Breast epithelium (tissue), 4 donors: ENCODE results near the gene GNA12. TPM values are rescaled to one million over a fixed set of nuclear protein-coding genes. Genes with fewer than 3 reads are reported as not detected.

ENCODE experiments used
- DNase-seq, 2 donors: peaks; one replicate each; pipeline ENCODE4 v3.0.0-alpha.2; 2019; ENCODE audit warnings: low spot score in 2 of 2
- H3K27ac ChIP-seq, 2 donors: fragments of 200-600 bp; sonication (generic) in 1 of 2; one replicate each; pipeline ENCODE4 v1.5.1; 2016 to 2019; ENCODE audit warnings: mild to moderate bottlenecking in 1 of 2
- H3K27me3 ChIP-seq, 2 donors: fragments of 200-600 bp; sonication (generic) in 1 of 2; one replicate each; pipeline versions ENCODE4 v1.5.1 to v1.6.0; 2017 to 2019; ENCODE audit warnings: control low read depth in 1 of 2, mild to moderate bottlenecking in 1 of 2
- H3K36me3 ChIP-seq: fragments of 200-600 bp; one replicate; pipeline ENCODE4 v1.5.1; 2019
- H3K4me1 ChIP-seq, 2 donors: fragments of 200-600 bp; sonication (generic); one replicate each; pipeline ENCODE4 v1.5.1; 2016 to 2019; ENCODE audit warnings: control low read depth in 1 of 2
- H3K4me3 ChIP-seq, 3 donors: fragments of 200-600 bp; sonication (generic); 1 replicate in 2 of 3; 2 replicates in 1 of 3; pipeline ENCODE4 v1.5.1; 2016 to 2019; ENCODE audit warnings: mild to moderate bottlenecking in 3 of 3, moderate library complexity in 2 of 3
- H3K9me3 ChIP-seq, 2 donors: fragments of 200-600 bp; sonication (generic) in 1 of 2; one replicate each; pipeline ENCODE4 v1.5.1; 2016 to 2019; ENCODE audit warnings: control low read depth in 1 of 2
- CTCF ChIP-seq, 3 donors: fragments of 450-650 bp; IDR thresholded peaks; one replicate each; pipeline ENCODE4 v1.5.1; 2016 to 2017; ENCODE audit warnings: antibody characterized with exemption in 3 of 3, mild to moderate bottlenecking in 3 of 3, moderate library complexity in 3 of 3
- POLR2A ChIP-seq: fragments of 450-650 bp; IDR thresholded peaks from one replicate; pipeline ENCODE4 v1.6.1; 2016; ENCODE audit warnings: antibody characterized with exemption, mild to moderate bottlenecking, moderate library complexity
- POLR2AphosphoS5 ChIP-seq, 3 donors: sonication (generic); formaldehyde crosslinking; IDR thresholded peaks; one replicate each; pipeline ENCODE4 v1.6.1; 2017; ENCODE audit warnings: antibody characterized with exemption in 3 of 3
- intact Hi-C: fragments of 100-400 bp; cut with DNase I; formaldehyde crosslinking; loops from one replicate; pipeline ENCODE4 v1.15.1; 2023; ENCODE audit warnings: low total_unique reads
- total RNA-seq, 3 donors: library from RNA; depleted of rRNA; stranded (reverse); fragments of >200 nt; gene quantifications; one replicate each; pipeline ENCODE4 v1.1.0, GENCODE V29; 2016

The GNA12 gene
- total RNA-seq, 3 donors from 2014 or later: 11.3 to 31.4 (median 24.9) TPM

GRCh38 chr7:2861509-2861908 is 17.4 kb upstream of the GNA12 start:
- H3K4me3 ChIP-seq: no peak overlapping the region
- intact Hi-C loops: no loop called here

GRCh38 chr7:2860627-2861133 is 16.6 kb upstream of the GNA12 start:
- DNase-seq: peak; percentile 65 to 67
- intact Hi-C loops: no loop called here
- Histone ChIP-seq H3K4me3 (no peak overlapping the region), H3K27me3 (no peaks in the 10 kb centered on the region), H3K4me1 (peaks cover 0 to 11% of the 10 kb centered on the region in 2 donors), H3K9me3 (no peaks in the 10 kb centered on the region), H3K36me3 (no peaks in the 10 kb centered on the region), H3K27ac (peak overlapping the region; percentile 50 to 52)
- TF ChIP-seq CTCF (IDR thresholded peaks at IDR 0.05): no peak
- no peak for TF ChIP-seq POLR2AphosphoS5 (IDR thresholded peaks at IDR 0.05)
- no peak for TF ChIP-seq POLR2A

More at GRCh38 chr7:2861509-2861908, 17.4 kb upstream of the GNA12 start:
- TF ChIP-seq CTCF (IDR thresholded peaks at IDR 0.05) (no peak), POLR2AphosphoS5 (IDR thresholded peaks at IDR 0.05) (no peak), POLR2A (no peak)
- no peaks in the 10 kb centered on the region for H3K9me3 ChIP-seq
- no peaks in the 10 kb centered on the region for H3K27me3 ChIP-seq
- no peaks in the 10 kb centered on the region for H3K36me3 ChIP-seq
- no peak for DNase-seq
- H3K4me1 ChIP-seq: peaks cover 0 to 11% of the 10 kb centered on the region in 2 donors
- no peak overlapping the region for H3K27ac ChIP-seq

GRCh38 chr7:2859952-2860351 is 15.8 kb upstream of the GNA12 start:
- DNase-seq: no peak
- no peaks in the 10 kb centered on the region for H3K9me3 ChIP-seq
- no peak for TF ChIP-seq CTCF (IDR thresholded peaks at IDR 0.05)
- TF ChIP-seq POLR2A: no peak
- TF ChIP-seq POLR2AphosphoS5 (IDR thresholded peaks at IDR 0.05): no peak
- peaks cover 0 to 11% of the 10 kb centered on the region in 2 donors for H3K4me1 ChIP-seq
- H3K27me3 ChIP-seq: no peaks in the 10 kb centered on the region
- no peaks in the 10 kb centered on the region for H3K36me3 ChIP-seq
- peak overlapping the region; percentile 50 to 52 for H3K27ac ChIP-seq
- H3K4me3 ChIP-seq: no peak overlapping the region
- intact Hi-C loops: no loop called here

- no peak for DNase-seq
- TF ChIP-seq POLR2A: no peak
- TF ChIP-seq CTCF (IDR thresholded peaks at IDR 0.05): no peak
- TF ChIP-seq POLR2AphosphoS5 (IDR thresholded peaks at IDR 0.05): no peak
- peaks cover 0 to 5% of the 10 kb centered on the region in 2 donors for H3K4me1 ChIP-seq
- no peaks in the 10 kb centered on the region for H3K9me3 ChIP-seq
- no peaks in the 10 kb centered on the region for H3K27me3 ChIP-seq
- H3K27ac ChIP-seq: no peak overlapping the region
- no peak overlapping the region for H3K4me3 ChIP-seq
- intact Hi-C loops: no loop called here
- H3K36me3 ChIP-seq: no peaks in the 10 kb centered on the region
These were observed 14.5 kb upstream of the GNA12 start for GRCh38 chr7:2858621-2859020.

- TF ChIP-seq POLR2AphosphoS5 (IDR thresholded peaks at IDR 0.05) (no peak), CTCF (IDR thresholded peaks at IDR 0.05) (no peak), POLR2A (no peak)
- H3K9me3 ChIP-seq: no peaks in the 10 kb centered on the region
- no peaks in the 10 kb centered on the region for H3K4me1 ChIP-seq
- H3K27me3 ChIP-seq: no peaks in the 10 kb centered on the region
- no peak overlapping the region for H3K4me3 ChIP-seq
- no peaks in the 10 kb centered on the region for H3K36me3 ChIP-seq
- intact Hi-C loops: no loop called here
- H3K27ac ChIP-seq: no peak overlapping the region
- no peak for DNase-seq
These were observed 12.5 kb upstream of the GNA12 start for GRCh38 chr7:2856388-2857169.
